Activated B cell treated with CpG ODN at 0.5 μM for 24 hours (primary cell): ENCODE results near the gene GPX1. TPM values are rescaled to one million over a fixed set of nuclear protein-coding genes. Genes with fewer than 3 reads are reported as not detected.
"Not testable (repeated sequence)": the region's sequence is repeated elsewhere in the genome, so short reads cannot be mapped to it uniquely, and the experiment has no call there.

ENCODE experiments used
- ATAC-seq: fragments of 200-7000 bp; cut with Tn5 transposase; one replicate; pipeline ENCODE4 v1.10.0; 2021; ENCODE audit warnings: low read depth, mild to moderate bottlenecking, moderate library complexity
- CTCF ChIA-PET: fragments of 350-600 bp; sonication (Branson Sonifier 250); formaldehyde crosslinking; loops from one replicate; lab custom pipeline; 2021; ENCODE audit warnings: antibody characterized with exemption; lab: Charles Lee
- POLR2A ChIA-PET: fragments of 350-600 bp; sonication (Branson Sonifier 250); formaldehyde crosslinking; loops from one replicate; lab custom pipeline; 2021; ENCODE audit warnings: antibody characterized with exemption; lab: Charles Lee
- DNase-seq: peaks from one replicate; pipeline ENCODE4 v3.0.0; 2022
- H3K27ac Mint-ChIP-seq: one replicate; pipeline ENCODE4 v1.8.0; 2020; ENCODE audit warnings: mixed read lengths
- H3K27me3 Mint-ChIP-seq: one replicate; pipeline ENCODE4 v1.8.0; 2021; ENCODE audit warnings: mixed read lengths
- H3K36me3 Mint-ChIP-seq: one replicate; pipeline ENCODE4 v1.8.0; 2021; ENCODE audit warnings: low read depth, mixed read lengths
- H3K4me1 Mint-ChIP-seq: one replicate; pipeline ENCODE4 v1.8.0; 2021; ENCODE audit warnings: mixed read lengths
- H3K4me3 Mint-ChIP-seq: one replicate; pipeline ENCODE4 v1.8.0; 2020; ENCODE audit warnings: mild to moderate bottlenecking, mixed read lengths
- H3K9me3 Mint-ChIP-seq: one replicate; pipeline ENCODE4 v1.8.0; 2020; ENCODE audit warnings: mixed read lengths
- CTCF ChIP-seq: fragments of 200-600 bp; IDR thresholded peaks from one replicate; pipeline ENCODE4 v1.8.0; 2022; ENCODE audit warnings: antibody characterized with exemption, mild to moderate bottlenecking
- intact Hi-C: fragments of 100-400 bp; cut with micrococcal nuclease; formaldehyde crosslinking; loops from one replicate; pipeline ENCODE4 v1.15.1; 2024
- total RNA-seq: library from RNA; stranded (reverse); gene quantifications from 2 replicates; pipeline ENCODE4 v1.2.3, GENCODE V29; 2022

The GPX1 gene
- total RNA-seq, 1 donor from 2014 or later = 90.0 TPM

- ChIA-PET POLR2A (interaction anchor here (0.6 to 0.7 kb wide), 2 partner anchors 12 kb away, joined by 4 to 7 read pairs; no protein-coding TSS in a partner anchor), CTCF (no interaction called here)
- no peak for TF ChIP-seq CTCF
- intact Hi-C loops = no loop called here
- Mint-ChIP-seq H3K27ac (no peak overlapping the region), H3K36me3 (peaks cover 70% of the 10 kb centered on the region), H3K9me3 (no peaks in the 10 kb centered on the region), H3K4me3 (no peak overlapping the region), H3K27me3 (no peaks in the 10 kb centered on the region), H3K4me1 (peaks cover 2% of the 10 kb centered on the region)
- DNase-seq (no peak), ATAC-seq (no peak)
These were observed 25.1 kb downstream of the GPX1 start for GRCh38 chr3:49333091-49333490.

- ATAC-seq (no peak), DNase-seq (no peak)
- H3K4me3 Mint-ChIP-seq = no peak overlapping the region
- no peak for TF ChIP-seq CTCF
- ChIA-PET CTCF (no interaction called here), POLR2A (no interaction called here)
- peaks cover 84% of the 10 kb centered on the region for H3K36me3 Mint-ChIP-seq
- intact Hi-C loops = no loop called here
- H3K9me3 Mint-ChIP-seq = no peaks in the 10 kb centered on the region
- no peaks in the 10 kb centered on the region for H3K4me1 Mint-ChIP-seq
- no peaks in the 10 kb centered on the region for H3K27me3 Mint-ChIP-seq
- no peak overlapping the region for H3K27ac Mint-ChIP-seq
These were observed 29.0 kb downstream of the GPX1 start for GRCh38 chr3:49329186-49329585.

GRCh38 chr3:49328350-49328749 is 29.8 kb downstream of the GPX1 start:
- ATAC-seq, POLR2A ChIA-PET, CTCF ChIA-PET, H3K27ac Mint-ChIP-seq, H3K27me3 Mint-ChIP-seq, H3K9me3 Mint-ChIP-seq, H3K4me1 Mint-ChIP-seq, intact Hi-C loops, H3K4me3 Mint-ChIP-seq, DNase-seq: not testable (repeated sequence)
- H3K36me3 Mint-ChIP-seq = peaks cover 84% of the 10 kb centered on the region

GRCh38 chr3:49327485-49327884 is 30.7 kb downstream of the GPX1 start:
- Mint-ChIP-seq H3K36me3 (peaks cover 83% of the 10 kb centered on the region), H3K9me3 (no peaks in the 10 kb centered on the region), H3K27me3 (no peaks in the 10 kb centered on the region), H3K4me3 (no peak overlapping the region), H3K4me1 (no peaks in the 10 kb centered on the region), H3K27ac (no peak overlapping the region)
- intact Hi-C loops = loop anchor here (1.0 kb wide), 1 partner anchor 122 kb away; no protein-coding TSS in a partner anchor
- DNase-seq = no peak
- ChIA-PET CTCF (interaction anchor here (2.3 kb wide), 1 partner anchor 121 kb away, joined by 11 read pairs; no protein-coding TSS in a partner anchor), POLR2A (interaction anchor here (1.1 kb wide), 1 partner anchor 12 kb away, joined by 3 read pairs; the partner anchor contains the start of gene USP4)
- ATAC-seq = no peak
- no peak for TF ChIP-seq CTCF

GRCh38 chr3:49324768-49325167 is 33.4 kb downstream of the GPX1 start:
- peaks cover 89% of the 10 kb centered on the region for H3K36me3 Mint-ChIP-seq
- ATAC-seq = no peak
- no peak for DNase-seq
- H3K27me3 Mint-ChIP-seq = no peaks in the 10 kb centered on the region
- H3K9me3 Mint-ChIP-seq = no peaks in the 10 kb centered on the region
- H3K4me1 Mint-ChIP-seq = no peaks in the 10 kb centered on the region
- CTCF ChIA-PET = no interaction called here
- H3K4me3 Mint-ChIP-seq = no peak overlapping the region
- TF ChIP-seq CTCF = no peak
- intact Hi-C loops = no loop called here
- POLR2A ChIA-PET = interaction anchor here (1.3 kb wide), 1 partner anchor 15 kb away, joined by 3 read pairs; the partner anchor contains the start of gene USP4
- H3K27ac Mint-ChIP-seq = no peak overlapping the region
